GM21737 (cell line): Measurements from ENCODE around the gene MSMB.

Experiments
- ATAC-seq: cut with Tn5 transposase; IDR thresholded peaks from one replicate; pipeline ENCODE4 v1.9.1; 2021; ENCODE audit warnings: mild to moderate bottlenecking, moderate library complexity; ENCODE audit not compliant: unreplicated experiment

The MSMB gene

GRCh38 chr10:46035923-46036849 is 9.9 kb downstream of the MSMB start:
- ATAC-seq, result no peak

DNA sequence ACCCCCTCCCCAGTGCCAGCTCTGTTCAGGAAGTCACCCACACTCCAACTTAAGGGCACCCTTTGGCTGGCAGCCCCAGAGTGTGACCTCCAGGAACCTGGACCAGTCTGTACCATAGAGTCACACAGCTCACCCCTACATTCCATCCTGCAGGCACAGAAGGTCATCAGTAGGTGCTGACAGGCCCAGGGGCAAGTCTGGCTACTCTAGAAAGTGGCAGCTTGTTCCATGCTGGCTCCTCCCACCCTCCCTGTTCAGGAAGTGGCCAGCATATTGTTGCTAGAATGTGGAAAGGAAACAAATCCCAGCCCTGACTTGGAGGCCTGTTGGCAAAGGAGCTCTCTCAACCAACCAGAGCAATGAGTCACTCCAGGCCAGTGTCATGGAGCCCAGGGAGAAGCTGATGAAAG is 12.5 kb downstream of the MSMB start:
- ATAC-seq, result no peak

DNA sequence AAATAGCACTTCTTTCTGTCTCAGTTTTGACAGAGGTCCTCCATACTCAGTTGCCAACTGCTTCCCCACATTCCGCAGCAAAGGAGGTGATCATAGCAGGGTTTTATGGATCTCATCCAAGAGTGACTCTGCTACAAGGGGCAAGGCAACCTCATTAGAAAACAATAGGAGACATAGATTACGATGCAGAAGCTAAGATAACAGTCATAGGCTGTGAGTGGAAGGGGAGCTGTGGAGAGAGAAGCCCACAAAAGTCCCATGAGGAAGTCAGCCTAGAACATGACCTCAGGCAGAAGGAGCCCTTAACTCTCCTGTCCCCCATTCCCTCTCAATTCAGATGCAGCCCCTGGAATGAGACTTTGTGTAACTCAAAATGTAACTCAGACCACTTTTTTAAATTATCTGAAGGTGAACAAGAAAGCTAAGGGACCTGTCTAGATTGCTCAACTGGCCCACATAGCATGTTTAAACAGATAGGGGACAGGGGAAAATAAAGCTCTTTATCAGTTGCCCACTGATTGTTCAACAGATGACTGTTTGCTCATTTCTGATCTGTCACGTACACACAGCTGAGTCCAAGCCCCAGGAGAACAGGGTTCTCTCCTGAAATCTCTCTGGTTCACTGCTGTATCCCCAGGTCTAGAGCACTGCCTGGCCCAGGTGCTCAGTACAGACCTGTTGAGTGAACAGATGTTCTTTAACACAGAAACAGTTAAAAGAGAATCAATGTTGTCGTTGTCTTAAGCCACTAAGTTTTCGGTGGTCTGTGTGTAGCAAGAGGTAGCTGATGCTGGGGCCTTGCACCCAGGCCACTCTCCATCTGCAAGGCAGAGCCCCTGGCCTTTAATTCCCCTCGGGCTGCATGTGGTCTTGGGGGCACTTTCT is 14.2 kb downstream of the MSMB start:
- ATAC-seq, result no peak

DNA sequence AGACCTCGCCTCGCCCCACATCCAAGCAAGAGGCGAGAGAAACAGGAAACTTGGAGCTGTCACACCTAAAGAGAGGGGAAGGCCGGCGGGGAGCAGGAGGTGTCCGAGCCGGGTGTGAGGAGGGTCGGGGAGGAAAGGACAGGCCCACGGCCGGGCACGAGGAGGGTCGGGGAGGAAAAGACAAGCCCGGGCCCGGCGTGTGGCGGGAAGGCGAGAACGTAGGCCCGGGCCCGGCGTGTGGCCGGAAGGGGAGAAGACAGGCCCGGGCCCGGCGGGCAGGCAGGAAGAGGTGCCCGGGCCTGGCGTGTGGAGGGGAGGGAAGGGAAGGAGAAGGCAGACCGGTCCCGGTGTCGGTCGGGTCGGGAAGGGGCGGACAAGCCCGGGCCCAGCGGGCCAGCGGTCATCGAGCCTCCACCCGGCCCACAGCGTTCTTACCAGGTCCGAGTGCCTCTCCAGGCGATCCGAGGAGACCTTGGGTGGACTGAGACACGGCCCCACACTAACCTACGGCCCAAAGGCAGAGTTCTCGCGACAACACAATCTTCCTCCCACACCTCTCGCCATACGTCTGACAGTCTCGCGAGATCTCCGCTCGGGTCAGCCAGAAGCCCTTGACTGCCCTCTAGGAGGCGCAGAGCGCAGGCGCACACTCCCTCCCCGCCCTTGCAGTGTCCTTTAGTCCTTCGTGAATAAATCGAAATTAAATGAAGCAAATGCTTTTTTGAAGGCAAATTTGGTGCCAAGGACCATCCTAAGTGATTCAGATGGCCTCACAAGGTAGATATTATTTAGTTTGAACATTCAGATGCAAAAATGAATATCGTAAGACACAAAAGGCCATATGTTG is 15.8 kb downstream of the MSMB start, which contains the start of gene NCOA4:
NCOA4 (minus strand) TSS at position 533 of the 847 bp plus-strand sequence. CDS start 13,943 bp downstream, outside the sequence.
- peak; percentile 97 for ATAC-seq

- ATAC-seq, result no peak
These were observed 16.5 kb downstream of the MSMB start for GRCh38 chr10:46029461-46030030.

- no peak for ATAC-seq
These were observed 17.2 kb downstream of the MSMB start for GRCh38 chr10:46028584-46029460.

DNA sequence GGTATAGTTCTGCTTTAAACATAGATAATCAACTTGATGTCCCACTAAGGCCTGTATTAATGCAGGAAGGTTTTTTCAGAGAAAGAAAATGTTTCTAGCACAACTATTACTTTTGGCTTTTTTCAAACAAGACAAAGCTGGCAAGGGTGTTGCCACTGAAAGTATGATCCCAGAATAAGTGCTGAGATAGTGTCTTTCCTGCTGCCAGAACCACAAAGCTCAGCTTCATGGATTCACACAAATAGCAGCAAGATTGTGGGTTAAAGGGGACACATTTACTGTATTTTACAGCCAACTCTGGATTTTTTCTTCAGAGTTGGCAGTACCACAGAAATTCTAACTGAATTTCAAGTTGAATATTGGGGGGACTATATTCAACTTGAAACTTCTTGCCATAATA is 20.0 kb downstream of the MSMB start:
- no peak for ATAC-seq

GRCh38 chr10:46025406-46025805 is 20.7 kb downstream of the MSMB start:
- no peak for ATAC-seq

GRCh38 chr10:46024948-46025347 is 21.1 kb downstream of the MSMB start:
- no peak for ATAC-seq

DNA sequence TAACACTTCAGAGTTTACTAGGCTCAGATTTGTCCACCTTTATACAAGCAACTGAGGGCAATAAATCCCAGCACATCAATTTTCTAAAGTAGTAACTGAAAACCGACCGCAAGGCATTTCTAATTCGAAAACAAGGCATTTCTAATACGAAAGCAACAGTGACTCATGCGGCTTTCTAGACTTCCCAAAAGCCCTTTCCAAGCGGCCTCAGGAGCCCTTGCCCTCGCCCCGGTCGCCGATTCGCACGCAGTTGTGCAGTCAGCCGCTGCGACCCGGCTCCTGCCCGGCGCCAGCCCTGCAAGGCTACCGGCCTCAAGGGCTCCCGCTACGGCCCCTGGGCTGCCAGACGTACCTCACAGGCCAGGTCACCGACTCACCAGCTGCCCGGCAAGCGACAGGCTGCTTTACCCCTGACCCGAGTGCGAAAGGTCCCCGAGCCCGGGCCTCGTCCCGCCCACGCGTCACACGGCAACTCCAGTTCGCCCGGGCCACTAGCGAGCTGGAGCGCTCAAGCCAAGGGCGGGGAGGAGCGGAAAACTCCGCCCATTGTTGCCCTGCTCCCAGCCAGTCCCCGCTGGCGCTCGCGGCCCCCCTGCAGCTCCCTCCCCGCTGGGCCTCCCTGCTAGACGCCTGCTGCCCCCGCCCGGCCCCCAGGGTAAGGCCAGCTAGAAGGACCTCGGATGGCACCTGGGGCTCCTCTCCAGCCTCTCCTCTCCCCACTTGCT is 22.9 kb downstream of the MSMB start:
- ATAC-seq, result peak; percentile 96

DNA sequence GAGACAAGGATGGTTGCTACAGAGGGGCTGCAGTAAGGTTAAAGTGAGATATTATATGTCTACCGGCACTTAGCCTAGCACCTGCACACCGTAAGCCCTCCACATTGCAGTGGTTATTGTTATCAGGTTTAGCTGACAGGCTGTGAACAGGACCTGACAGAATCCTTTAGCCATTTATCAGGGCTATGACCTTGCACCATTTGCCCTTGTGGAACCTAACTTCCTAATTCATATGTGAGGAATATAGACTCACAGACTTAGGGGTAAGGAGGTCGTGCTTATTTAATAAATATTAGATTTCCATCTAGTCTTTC is 25.8 kb downstream of the MSMB start:
- no peak for ATAC-seq

DNA sequence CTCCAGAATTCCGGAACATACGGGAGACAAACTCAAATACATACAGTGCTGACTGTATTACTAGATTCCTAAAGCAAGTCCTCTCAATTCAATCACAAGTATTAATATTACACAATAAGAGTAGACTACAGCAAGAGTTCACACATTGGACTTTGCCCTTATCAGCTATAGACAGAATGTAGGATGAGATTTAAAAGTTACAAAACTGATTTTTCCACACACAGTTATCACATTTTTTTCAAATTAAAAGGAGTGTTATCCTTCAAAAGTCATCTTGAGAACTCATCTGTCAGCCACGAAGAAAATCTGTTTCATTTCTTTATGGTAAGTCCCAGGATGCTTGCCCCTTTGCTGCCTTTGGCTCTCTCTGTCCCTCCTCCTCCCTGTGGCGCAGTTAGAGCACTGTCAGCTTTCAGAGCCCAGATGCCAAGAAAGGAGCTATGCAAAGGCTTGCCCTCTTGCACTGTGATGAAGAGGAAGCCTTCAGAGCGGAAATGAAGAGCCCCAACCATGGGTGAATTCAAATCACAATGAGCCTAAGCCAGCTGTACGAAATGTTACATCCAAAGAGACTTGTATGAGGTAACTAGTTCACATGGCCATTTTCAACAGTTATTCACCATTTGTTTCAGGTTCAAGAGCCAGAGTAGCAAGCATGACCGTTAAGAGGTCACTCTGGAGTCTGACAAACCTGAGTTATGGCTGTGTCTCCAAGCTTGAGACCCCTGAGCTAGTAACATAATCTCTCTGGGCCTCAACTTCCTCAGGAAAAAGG is 26.3 kb downstream of the MSMB start:
- no peak for ATAC-seq

DNA sequence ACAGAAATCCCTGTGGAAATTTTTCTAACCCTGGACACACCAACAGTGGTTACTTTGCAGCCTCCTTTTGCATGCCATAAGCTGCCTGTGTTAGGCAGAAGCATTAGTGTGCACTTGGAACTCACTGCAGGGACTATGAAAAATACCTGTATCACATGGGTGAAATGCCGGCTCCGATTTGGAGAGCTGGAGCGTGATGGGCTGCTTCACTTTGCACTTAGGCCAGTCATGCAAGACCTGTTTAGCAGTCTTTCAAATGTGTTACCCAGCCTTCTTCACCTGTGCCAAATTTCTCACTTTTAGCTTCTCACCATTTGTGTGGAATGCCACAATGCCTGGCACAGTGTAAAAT is 26.9 kb downstream of the MSMB start:
- no peak for ATAC-seq

DNA sequence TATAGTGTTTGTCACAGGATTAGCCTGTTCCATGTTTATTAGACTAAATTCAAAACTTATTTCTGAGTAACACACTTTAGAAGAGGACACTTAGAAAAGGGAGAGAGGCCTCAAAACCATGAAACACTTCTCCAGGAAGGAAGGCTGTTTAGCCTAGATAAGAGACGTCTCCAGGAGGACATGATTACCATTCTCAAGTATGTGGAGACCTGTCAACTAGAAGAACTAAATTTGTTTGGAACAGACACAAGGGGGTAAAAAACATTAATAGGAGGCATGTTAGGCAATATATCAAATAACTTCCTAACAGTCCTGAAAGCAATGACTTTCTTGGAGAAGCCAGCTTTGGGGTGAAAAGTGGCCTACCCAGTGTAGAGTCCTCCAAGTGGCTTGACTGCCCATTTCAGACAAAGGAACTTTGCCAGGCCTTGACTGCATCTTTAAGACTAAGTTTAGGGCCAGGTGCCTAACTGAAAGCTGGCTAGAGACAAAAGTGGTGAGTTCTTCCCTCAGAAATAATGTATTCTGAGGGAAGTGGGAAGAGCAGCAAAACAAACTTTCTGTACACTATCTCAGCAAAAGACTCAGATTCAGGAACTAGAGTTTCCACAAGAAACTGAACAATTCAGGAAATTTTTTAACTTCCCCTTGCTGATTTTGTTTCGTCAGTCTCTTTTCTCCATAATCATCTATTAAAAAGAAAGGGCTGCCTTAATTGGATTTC is 27.5 kb downstream of the MSMB start:
- no peak for ATAC-seq

DNA sequence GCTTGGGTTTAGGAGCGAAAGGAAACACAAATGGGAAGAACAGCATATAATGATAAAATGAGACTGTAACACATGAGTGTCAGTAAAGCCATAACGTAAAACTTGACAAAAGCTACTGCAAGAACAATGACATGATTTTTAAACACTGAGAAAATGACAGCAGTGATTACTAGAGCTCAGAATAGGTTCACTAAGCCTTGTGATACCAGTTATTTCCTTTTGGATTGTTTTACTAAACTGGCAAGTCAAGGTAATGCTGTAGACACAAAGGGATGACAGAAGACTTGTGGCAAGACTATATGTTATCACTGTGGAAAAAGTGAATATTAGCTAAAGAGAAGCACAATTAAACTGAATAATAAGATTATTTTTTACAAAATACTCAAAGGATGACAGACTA is 28.3 kb downstream of the MSMB start:
- ATAC-seq, result no peak

DNA sequence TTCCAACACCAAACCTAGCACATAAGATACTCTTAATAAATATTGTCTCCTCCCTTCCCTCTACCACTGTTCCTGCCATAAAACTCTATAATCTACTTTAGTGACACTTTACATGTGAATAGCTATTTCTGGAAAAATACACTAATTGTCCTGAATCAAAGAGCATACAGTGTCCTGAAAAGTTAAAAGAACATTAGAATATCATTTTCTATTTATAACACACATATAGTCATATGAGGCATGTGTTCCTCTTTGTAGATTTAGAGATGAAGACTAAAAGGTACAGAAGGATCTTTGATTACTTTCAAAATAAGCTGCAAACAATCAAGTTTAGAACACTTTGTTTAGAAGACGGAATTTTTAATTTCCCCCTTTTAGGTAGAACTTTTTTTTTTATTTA is 29.3 kb downstream of the MSMB start:
- ATAC-seq, result no peak

DNA sequence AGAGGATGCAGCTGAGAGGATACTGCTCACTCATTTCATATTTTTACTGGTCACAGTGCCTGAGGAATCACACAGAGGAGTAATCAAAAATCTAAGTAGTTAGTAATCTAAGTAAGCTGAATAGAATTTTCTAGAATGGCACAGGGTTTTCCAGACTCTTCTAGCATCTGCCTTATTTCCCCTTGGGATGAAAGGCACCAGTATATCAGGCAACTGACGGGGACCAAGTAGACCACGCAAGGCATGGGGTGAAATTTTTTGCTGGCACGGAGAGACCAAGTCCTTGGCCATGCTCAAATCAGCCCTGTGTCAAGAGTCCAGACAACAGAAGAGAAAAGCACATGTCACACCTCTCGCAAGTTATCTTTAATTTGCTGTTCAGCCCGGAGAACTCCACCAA is 29.9 kb downstream of the MSMB start:
- ATAC-seq, result no peak
